Dermis blood vessel endothelial cell (primary cell): ENCODE data around the gene TCHHL1. TPM values are rescaled to one million over a fixed set of nuclear protein-coding genes. Genes with fewer than 3 reads are reported as not detected.
"Not testable (repeated sequence)": the region's sequence is repeated elsewhere in the genome, so short reads cannot be mapped to it uniquely, and the experiment has no call there.

Experiments
- DNase-seq: peaks from one replicate; pipeline ENCODE4 v3.0.0; 2010
- total RNA-seq: library from RNA; depleted of rRNA; stranded (reverse); fragments of >200 nt; gene quantifications from 2 replicates; pipeline ENCODE4 v1.2.3, GENCODE V29; 2014

Gene TCHHL1
- total RNA-seq, 1 donor from 2014 or later: not detected

GRCh38 chr1:152084853-152085252 lies 4.0 kb downstream of the TCHHL1 start:
- no peak for DNase-seq

- not testable (repeated sequence) for DNase-seq
Measured at GRCh38 chr1:152081026-152081425, 7.8 kb downstream of the TCHHL1 start.

GRCh38 chr1:152080494-152080893 lies 8.4 kb downstream of the TCHHL1 start:
- DNase-seq: not testable (repeated sequence)

DNA sequence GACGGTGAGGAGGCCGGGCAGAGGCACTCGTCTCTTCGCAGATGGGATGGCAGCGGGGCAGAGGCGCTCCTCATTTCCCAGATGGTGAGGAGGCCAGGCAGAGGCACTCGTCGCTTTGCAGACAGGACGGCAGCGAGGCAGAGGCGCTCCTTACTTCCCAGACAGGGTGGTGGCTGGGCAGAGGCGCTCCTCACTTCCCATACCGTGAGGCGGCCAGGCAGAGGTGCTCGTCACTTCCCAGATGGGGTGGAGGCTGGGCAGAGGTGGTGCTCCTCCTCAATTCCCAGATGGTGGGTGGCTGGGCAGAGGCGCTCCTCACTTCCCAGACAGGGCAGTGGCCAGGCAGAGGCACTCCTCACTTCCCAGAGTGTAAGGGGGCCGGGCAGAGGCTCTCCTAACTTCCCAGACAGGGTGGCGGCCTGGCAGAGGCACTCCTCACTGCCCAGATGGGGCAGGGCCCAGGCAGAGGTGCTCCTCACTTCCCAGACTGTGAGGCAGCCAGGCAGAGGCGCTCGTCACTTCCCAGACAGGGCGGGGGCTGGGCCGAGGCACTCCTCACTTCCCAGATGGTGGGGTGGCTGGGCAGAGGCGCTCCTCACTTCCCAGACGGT lies 9.9 kb downstream of the TCHHL1 start:
- DNase-seq: no peak

GRCh38 chr1:152072311-152072710 lies 16.6 kb downstream of the TCHHL1 start:
- no peak for DNase-seq

DNA sequence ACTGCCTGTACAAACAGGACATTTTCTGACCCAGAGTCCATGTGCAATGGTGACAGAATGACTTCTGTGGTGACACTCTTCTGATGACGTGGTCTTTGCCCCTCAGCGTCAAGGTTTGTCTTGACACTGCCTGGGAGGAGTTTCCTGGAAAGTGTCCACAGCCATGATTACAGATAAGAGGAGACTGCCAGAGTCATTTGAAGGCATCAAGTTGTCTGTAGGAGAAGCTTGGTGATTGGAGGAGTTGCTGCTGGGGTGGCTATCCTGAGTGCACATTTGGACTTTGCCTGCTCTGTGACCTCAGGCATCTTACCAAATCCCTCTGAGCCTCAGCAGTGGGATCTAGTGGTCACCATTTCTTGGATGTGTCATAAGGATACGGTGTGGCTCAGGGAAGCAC lies 17.7 kb downstream of the TCHHL1 start:
- no peak for DNase-seq

DNA sequence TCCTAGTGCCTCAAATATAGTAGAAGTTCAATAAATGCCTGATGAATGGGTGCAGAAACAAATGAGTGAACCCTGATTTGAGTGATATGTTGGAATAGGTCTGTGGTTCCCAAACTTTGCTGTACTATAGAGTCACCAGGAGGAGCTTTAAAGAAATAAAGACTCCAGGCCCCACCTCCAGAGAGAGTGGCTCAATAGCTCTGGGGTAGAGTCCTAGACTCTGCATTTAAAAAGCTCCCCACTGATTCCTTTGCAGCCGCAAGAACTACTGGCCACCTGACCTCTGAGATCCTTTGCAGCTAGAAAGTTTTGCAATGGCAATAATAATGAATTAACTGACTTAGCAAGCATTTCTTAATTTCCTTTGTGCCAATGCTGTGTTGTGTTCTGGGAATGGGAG lies 20.9 kb downstream of the TCHHL1 start:
- no peak for DNase-seq

DNA sequence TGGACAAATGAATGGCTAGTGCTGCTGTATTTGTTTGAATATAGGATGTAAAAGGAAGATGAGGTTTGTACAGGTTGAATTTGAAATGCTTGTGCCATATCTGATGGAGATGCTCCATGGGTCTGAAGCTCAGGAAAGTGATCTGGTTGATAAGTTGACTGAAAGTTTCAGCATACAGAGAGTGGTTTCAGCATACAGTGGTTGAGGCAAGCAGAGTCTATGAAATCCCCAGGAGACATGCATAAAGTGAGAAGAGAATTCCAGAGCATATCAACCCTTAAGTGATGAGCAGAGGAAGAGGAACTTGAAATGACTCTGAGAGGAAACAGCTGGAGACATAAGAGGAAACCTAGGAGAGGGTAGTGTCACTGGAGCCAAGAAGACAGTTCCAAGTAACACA lies 21.7 kb downstream of the TCHHL1 start:
- no peak for DNase-seq

DNA sequence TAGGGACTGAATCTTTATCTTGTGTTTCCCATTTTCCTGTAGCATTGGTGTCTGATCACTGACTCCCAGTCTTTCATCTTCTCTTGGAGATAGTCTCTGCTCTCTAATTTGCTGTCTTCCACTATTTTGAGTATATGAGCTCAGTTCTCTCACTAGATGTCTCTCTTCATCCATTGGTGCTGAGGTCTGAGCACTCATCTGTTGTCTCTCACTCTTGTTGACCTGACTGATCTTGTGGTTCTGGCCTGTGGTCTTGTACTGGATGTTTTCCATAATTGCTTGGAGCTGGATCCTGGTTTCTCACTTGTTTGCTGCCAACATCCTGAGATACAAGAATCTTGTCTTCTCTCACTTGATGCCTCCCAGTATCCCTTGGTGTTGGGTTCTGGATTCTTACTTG lies 26.9 kb downstream of the TCHHL1 start:
- no peak for DNase-seq

GRCh38 chr1:152053375-152053774 lies 35.5 kb downstream of the TCHHL1 start:
- no peak for DNase-seq

DNA sequence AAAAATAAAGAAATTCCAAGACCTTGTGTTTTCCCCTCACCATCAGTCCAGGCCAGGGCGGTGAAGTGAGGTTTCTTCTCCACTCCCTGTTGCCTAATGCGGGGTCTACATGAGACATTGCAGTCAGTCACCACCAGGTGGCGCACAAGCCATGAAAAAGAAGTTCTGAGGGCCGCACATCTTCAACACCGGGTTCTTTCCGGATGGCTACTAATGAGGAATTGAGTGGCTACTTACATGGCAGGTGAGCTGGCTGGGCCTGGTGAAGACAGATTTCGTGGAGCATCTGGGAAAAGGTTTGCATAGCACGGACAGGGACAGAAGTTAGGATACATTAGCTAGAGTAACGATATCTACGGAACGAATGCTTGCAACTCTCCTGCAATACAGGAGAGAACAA lies 36.3 kb downstream of the TCHHL1 start:
- peak; percentile 84 for DNase-seq

- no peak for DNase-seq
Measured at GRCh38 chr1:152050886-152051675, 37.8 kb downstream of the TCHHL1 start.

DNA sequence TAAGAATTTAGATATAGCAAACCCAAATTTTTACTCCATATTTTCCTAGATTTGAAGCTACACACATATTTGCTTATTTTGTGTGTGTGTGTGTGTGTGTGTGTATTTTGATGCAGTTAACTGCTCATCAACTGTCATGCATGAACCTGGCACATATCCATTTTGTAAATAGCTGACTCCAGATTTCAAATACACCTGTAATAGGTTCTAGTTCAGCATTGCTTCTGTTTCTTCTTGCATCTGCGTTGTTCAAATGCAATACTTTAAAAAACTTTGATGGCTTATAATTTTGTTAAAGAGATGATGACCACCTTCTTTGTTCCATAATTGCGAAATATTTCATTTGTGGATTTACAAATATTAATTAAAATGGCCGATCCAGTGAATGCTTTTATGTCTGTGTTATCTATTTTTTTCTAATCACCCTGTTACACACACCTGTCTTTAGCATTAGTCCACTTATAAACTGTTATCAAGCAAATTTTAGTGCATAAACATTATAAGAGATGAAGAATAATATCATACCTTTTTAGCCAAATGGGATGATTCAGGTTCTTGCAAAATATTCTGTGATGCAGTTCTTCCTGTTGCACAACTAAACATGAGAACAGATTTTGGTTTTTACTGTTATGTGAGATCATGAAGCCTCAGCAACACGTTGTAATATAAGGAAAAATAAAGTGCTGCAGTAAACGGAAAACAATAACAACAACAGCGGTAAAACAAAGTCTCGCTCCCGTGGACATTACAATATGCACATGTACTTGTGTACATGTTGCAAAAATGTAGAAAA lies 39.4 kb downstream of the TCHHL1 start:
- no peak for DNase-seq

DNA sequence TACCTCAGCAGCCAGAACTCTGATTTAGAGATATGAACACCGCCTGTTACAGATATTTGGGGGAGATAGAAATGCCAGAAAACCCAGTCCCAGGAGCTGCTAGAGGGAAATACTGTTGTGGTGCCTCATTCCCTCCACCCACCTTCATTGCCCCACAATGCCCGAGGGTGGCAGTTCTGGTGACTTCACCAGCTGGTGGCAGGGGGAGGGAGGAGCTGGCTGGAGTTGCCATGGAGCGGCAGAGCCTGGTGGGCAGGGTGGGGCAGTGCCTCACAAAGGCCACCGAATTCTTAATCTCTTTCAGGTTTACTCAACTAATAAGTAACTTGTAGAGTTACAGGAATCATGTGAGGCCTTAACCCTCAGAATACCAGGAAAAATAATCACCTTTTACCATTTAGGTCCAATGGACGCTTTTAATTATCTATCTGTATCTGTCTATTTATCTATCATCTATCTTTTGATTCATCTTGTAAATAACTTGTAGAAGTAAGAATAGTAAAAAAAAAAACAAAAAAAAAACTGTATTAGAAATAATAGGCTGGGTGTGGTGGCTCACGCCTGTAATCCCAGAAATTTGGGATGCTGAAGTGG lies 40.4 kb downstream of the TCHHL1 start:
- no peak for DNase-seq

GRCh38 chr1:152047730-152048415 lies 41.0 kb downstream of the TCHHL1 start:
- peak; percentile 93 for DNase-seq

DNA sequence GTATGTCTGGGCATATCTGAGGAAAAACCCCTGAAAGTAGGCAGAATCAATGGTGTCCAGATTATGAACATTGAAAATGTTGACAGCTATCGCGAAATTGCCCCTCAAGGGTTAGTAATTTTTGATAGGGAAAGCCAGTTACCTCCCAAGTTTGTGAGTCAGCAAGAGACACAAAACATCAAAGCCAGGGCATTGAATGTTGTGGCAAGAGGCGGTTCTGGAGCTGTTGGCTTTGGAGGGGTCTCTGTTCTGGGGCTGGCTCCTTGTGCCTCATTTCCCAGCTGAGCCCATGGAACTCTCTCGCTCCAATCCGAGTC lies 41.5 kb downstream of the TCHHL1 start:
- DNase-seq: no peak

GRCh38 chr1:152044386-152044785 lies 44.5 kb downstream of the TCHHL1 start:
- DNase-seq: peak; percentile 17

DNA sequence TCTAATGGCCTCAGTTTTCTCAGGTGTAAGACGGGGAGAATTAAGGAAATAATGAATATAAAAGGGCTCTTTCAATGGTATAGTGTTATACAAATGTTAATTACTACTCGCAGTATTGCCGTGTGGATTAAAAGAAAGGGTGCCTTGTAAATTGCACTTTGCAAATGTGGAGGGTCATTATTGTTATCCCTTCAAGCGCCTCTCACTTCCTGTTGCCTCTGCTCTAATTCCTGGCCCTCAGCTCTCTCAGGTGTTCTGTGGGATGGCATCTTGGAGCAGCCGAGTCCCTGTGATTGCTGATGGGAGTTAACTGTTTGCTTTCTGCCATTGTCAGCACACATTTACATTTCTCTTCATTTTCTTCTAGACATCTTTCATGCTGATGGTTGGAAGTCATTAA lies 45.0 kb downstream of the TCHHL1 start:
- no peak for DNase-seq

- DNase-seq: no peak
Measured at GRCh38 chr1:152042030-152042429, 46.8 kb downstream of the TCHHL1 start.

DNA sequence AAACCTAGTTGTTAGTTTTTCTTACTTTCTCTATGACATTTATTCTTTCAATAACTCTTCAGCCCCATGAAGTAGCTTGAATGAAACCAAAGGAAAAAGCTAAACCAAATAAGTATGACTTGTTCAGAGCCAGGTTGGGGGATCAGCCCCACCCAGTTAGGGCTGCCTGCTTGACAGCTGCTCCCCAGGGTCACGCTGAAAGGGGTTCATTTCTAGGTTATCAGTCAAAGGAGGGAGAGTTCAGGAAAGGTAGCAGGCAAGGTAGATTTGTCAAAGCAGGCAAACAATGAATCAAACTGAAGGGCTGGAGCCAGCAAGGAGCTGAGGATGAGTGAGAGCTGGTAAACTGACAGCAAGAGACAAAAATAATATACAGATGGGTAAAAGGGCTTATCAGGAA lies 49.0 kb downstream of the TCHHL1 start:
- no peak for DNase-seq

DNA sequence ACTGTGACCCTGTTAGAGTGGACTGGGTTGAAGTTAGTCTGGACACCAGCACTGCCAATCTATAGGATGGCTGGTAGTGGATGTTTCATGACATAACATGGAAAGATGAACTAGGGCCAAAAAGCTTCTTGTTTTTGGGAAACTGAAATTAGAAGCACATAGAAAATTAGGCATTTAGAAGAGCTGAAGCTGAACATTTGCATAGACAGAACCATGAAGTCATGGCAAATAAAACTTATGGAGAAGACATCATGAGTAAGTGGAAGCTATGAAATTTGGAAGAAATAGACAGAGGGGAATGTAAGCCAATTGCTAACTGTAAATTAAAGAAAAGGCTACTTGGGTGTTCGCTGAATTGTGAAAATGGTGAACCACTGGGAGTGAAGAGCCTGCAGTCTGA lies 49.4 kb downstream of the TCHHL1 start:
- no peak for DNase-seq

DNA sequence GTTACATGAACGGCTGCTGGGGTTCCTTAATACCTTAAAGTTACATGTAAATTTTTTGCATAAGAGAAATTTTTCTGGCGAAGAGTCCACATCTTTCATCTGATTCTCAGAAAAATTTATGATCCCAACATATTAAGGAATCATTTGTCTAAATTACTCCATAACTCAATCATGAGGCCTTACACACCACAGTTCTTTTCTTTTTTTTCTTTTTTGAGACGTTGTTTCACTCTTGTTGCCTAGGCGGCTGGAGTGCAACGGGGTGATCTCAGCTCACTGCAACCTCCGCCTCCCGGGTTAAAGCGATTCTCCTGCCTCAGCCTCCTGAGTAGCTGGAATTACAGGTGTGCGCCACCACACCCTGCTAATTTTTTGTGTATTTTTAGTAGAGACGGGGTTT lies 50.0 kb downstream of the TCHHL1 start:
- no peak for DNase-seq
